ENCODE data around the gene DIP2B. TPM values are rescaled to one million over a fixed set of nuclear protein-coding genes. Genes with fewer than 3 reads are reported as not detected.
A peak's percentile ranks its signal among the peaks of the same experiment; 100 is the strongest.

DIP2B gene
- polyA plus RNA-seq, 2 of the 4 experiments (the other 2 are of a cell fraction), result 16.9 to 29.3 TPM

DNA sequence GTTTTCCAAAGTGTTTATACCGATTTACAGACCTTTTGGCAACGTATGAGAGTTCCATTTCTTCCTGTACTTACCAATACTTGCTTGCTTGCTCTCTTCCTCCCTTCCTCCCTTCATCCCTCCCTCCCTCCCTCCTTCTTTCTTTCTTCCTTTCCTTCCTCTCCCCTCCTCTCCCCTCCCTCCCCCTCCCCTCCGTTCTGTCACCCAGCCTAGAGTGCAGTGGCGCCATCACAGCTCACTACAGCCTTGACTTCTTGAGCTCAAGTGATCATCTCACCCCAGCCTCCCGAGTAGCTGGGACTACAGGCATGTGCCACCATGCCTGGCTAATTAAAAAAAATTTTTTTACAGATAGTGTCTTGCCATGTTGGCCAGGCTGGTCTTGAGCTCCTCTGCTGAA, 40.4 kb downstream of the DIP2B start:
- POLR2A ChIA-PET, result no interaction called here
- FAIRE-seq (no peak), ATAC-seq (no peak), DNase-seq (ENCODE audit: low read depth in 1 of 2, low spot score in 1 of 2) (no peak)
- Histone ChIP-seq H3K9me3 (no peaks in the 10 kb centered on the region), H3K27ac (peak overlapping the region in 1 of 2 experiments; percentile 51; a peak in 2 of 6 replicates), H3K4me2 (peak overlapping the region; percentile 68; the same call in 2 of the 3 replicates), H3K4me3 (no peak overlapping the region), H3K4me1 (peaks cover 75% of the 10 kb centered on the region)
- 84% methylated on average over 4 of the region's 5 CpGs for WGBS (ENCODE audit: missing lambda C conversion rate)
- CTCF ChIA-PET, result interaction anchor here (0.6 to 1.2 kb wide), 4 partner anchors 40 to 489 kb away, joined by 3 to 4 read pairs (median 4); no protein-coding TSS in a partner anchor
- no peak for TF ChIP-seq NPAS2 (CRISPR knock-in tag; IDR thresholded peaks at IDR 0.05; ENCODE audit: borderline replicate concordance)
- TF ChIP-seq HDAC2 (IDR thresholded peaks at IDR 0.05), result no peak
- TF ChIP-seq JUNB (IDR thresholded peaks at IDR 0.05), result no peak
- TF ChIP-seq NR3C1 (IDR thresholded peaks at IDR 0.05), result no peak
- TF ChIP-seq EHMT2 (IDR thresholded peaks at IDR 0.05; ENCODE audit: low read depth), result no peak
- no peak for TF ChIP-seq ZC3H11A (IDR thresholded peaks at IDR 0.05)
- no peak for TF ChIP-seq MAZ (IDR thresholded peaks at IDR 0.05; ENCODE audit: borderline replicate concordance, low read depth, low read length)
- no peak for TF ChIP-seq ZSCAN20 (CRISPR knock-in tag; IDR thresholded peaks at IDR 0.05)
- TF ChIP-seq FOSB (CRISPR knock-in tag; IDR thresholded peaks at IDR 0.05), result no peak
- no peak for TF ChIP-seq RAD21 (conservative IDR thresholded peaks at IDR 0.05 in 1 of 2, IDR thresholded peaks at IDR 0.05 in 1 of 2)
- no peak for TF ChIP-seq BHLHE40 (IDR thresholded peaks at IDR 0.05; ENCODE audit: low read depth, low read length)
- TF ChIP-seq ZNF302 (CRISPR knock-in tag; IDR thresholded peaks at IDR 0.05), result no peak
- TF ChIP-seq, protein P1, sequence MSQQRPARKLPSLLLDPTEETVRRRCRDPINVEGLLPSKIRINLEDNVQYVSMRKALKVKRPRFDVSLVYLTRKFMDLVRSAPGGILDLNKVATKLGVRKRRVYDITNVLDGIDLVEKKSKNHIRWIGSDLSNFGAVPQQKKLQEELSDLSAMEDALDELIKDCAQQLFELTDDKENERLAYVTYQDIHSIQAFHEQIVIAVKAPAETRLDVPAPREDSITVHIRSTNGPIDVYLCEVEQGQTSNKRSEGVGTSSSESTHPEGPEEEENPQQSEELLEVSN (IDR thresholded peaks at IDR 0.05; ENCODE audit: borderline replicate concordance, low read depth), result no peak

DNA sequence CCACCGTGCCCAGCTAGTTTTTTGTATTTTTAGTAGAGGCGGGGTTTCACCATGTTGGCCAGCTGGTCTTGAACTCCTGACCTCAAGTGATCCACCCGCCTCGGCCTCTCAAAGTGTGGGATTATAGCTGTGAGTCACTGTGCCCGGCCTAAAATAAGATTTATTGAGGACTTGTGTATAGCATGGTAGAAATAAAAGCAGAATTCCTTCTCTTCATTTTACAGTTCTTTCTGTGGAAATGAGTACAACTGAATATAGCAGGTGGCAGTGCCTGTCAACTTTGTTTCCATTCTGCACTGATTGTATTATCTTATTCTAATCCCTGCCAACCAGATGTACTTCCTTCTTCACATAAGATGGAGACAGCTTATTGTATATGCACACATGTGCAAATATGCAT, 41.0 kb downstream of the DIP2B start:
- 20% methylated on average over 5 of the region's 5 CpGs for WGBS (ENCODE audit: missing lambda C conversion rate)
- H3K4me2 ChIP-seq, result peak overlapping the region; percentile 68
- ChIA-PET CTCF (interaction anchor here (0.9 to 1.2 kb wide), 3 partner anchors 40 to 92 kb away, joined by 3 to 4 read pairs (median 3); no protein-coding TSS in a partner anchor), POLR2A (interaction anchor here (0.7 kb wide), 1 partner anchor 8 kb away, joined by 4 read pairs; no protein-coding TSS in a partner anchor)
- TF ChIP-seq ZSCAN20 (CRISPR knock-in tag; IDR thresholded peaks at IDR 0.05) (no peak), ZC3H11A (IDR thresholded peaks at IDR 0.05) (no peak), POLR2A (IDR thresholded peaks at IDR 0.05; ENCODE audit: low read length) (no peak), MAZ (IDR thresholded peaks at IDR 0.05; ENCODE audit: borderline replicate concordance, low read depth, low read length) (no peak), HDAC2 (IDR thresholded peaks at IDR 0.05) (no peak), KDM1A (IDR thresholded peaks at IDR 0.05; ENCODE audit: low read depth) (no peak), POLR2AphosphoS2 (conservative IDR thresholded peaks at IDR 0.05; ENCODE audit: low read length) (no peak), FOSL2 (IDR thresholded peaks at IDR 0.05) (no peak), FOSL2 (CRISPR knock-in tag; IDR thresholded peaks at IDR 0.05) (no peak), RCOR1 (IDR thresholded peaks at IDR 0.05; ENCODE audit: low read depth, low read length) (no peak), HOXA7 (CRISPR knock-in tag; IDR thresholded peaks at IDR 0.05) (no peak), NPAS2 (CRISPR knock-in tag; IDR thresholded peaks at IDR 0.05; ENCODE audit: borderline replicate concordance) (no peak)
- TF ChIP-seq, protein P2, sequence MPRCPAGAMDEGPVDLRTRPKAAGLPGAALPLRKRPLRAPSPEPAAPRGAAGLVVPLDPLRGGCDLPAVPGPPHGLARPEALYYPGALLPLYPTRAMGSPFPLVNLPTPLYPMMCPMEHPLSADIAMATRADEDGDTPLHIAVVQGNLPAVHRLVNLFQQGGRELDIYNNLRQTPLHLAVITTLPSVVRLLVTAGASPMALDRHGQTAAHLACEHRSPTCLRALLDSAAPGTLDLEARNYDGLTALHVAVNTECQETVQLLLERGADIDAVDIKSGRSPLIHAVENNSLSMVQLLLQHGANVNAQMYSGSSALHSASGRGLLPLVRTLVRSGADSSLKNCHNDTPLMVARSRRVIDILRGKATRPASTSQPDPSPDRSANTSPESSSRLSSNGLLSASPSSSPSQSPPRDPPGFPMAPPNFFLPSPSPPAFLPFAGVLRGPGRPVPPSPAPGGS (IDR thresholded peaks at IDR 0.05), result no peak
- TF ChIP-seq, protein P3, sequence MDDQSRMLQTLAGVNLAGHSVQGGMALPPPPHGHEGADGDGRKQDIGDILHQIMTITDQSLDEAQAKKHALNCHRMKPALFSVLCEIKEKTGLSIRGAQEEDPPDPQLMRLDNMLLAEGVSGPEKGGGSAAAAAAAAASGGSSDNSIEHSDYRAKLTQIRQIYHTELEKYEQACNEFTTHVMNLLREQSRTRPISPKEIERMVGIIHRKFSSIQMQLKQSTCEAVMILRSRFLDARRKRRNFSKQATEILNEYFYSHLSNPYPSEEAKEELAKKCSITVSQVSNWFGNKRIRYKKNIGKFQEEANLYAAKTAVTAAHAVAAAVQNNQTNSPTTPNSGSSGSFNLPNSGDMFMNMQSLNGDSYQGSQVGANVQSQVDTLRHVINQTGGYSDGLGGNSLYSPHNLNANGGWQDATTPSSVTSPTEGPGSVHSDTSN (IDR thresholded peaks at IDR 0.05), result no peak
- H3K4me3 ChIP-seq, result no peak overlapping the region
- ATAC-seq (no peak), DNase-seq (ENCODE audit: low read depth in 1 of 2, low spot score in 1 of 2) (no peak), FAIRE-seq (no peak)
- peak overlapping the region in 1 of 2 experiments; percentile 51; a peak in 3 of 6 replicates for H3K27ac ChIP-seq
- H3K4me1 ChIP-seq, result peaks cover 75% of the 10 kb centered on the region
- H3K9me3 ChIP-seq, result no peaks in the 10 kb centered on the region

All from A549 (cell line).